Neural cell (in vitro differentiated cells): ENCODE results near the gene DHRS4L2.

ENCODE experiments used
- CTCF ChIP-seq: fragments of 450-650 bp; IDR thresholded peaks from 2 replicates; pipeline ENCODE4 v1.5.1; 2014; ENCODE audit warnings: antibody characterized with exemption, mild to moderate bottlenecking, moderate library complexity; ENCODE audit not compliant: poor library complexity, severe bottlenecking
- EP300 ChIP-seq: fragments of 450-650 bp; conservative IDR thresholded peaks from 2 replicates; pipeline ENCODE4 v1.6.1; 2014; ENCODE audit warnings: antibody characterized with exemption, mild to moderate bottlenecking, moderate library complexity; ENCODE audit not compliant: poor library complexity, severe bottlenecking
- POLR2AphosphoS5 ChIP-seq: IDR thresholded peaks from 2 replicates; pipeline ENCODE4 v1.6.1; 2012
- RAD21 ChIP-seq: fragments of 450-650 bp; conservative IDR thresholded peaks from 2 replicates; pipeline ENCODE4 v1.6.1; 2014; ENCODE audit warnings: antibody characterized with exemption, mild to moderate bottlenecking, moderate library complexity
- SMC3 ChIP-seq: fragments of 450-650 bp; conservative IDR thresholded peaks from 2 replicates; pipeline ENCODE4 v1.6.1; 2014; ENCODE audit warnings: antibody characterized with exemption, mild to moderate bottlenecking, moderate library complexity; ENCODE audit not compliant: poor library complexity

- TF ChIP-seq POLR2AphosphoS5 (no peak), EP300 (no peak), CTCF (no peak), RAD21 (no peak), SMC3 (no peak)
Observed at GRCh38 chr14:23939607-23940326, 49.0 kb upstream of the DHRS4L2 start.
